Omental fat pad (tissue), 4 donors: ENCODE data around the gene ELFN2. TPM values are rescaled to one million over a fixed set of nuclear protein-coding genes. Genes with fewer than 3 reads are reported as not detected.

ENCODE experiments used
- ATAC-seq: fragments of 150-250 bp; one replicate; pipeline ENCODE4 v1.9.1; 2016; ENCODE audit warnings: mild to moderate bottlenecking, moderate library complexity; ENCODE audit not compliant: low FRiP score
- DNase-seq: peaks from one replicate; pipeline ENCODE4 v3.0.0-alpha.2; 2019; ENCODE audit warnings: low spot score
- total RNA-seq, 4 donors: library from RNA; depleted of rRNA; stranded (reverse); fragments of >200 nt; gene quantifications; one replicate each; pipeline ENCODE4 v1.1.0, GENCODE V29; 2016
- TF ChIP-seq, protein P1 (sequence below), 3 donors: fragments of 450-650 bp; IDR thresholded peaks; one replicate each; pipeline ENCODE4 v1.5.1; 2016 to 2017; ENCODE audit warnings: antibody characterized with exemption in 3 of 3, mild to moderate bottlenecking in 3 of 3, moderate library complexity in 2 of 3

The ELFN2 gene, protein sequence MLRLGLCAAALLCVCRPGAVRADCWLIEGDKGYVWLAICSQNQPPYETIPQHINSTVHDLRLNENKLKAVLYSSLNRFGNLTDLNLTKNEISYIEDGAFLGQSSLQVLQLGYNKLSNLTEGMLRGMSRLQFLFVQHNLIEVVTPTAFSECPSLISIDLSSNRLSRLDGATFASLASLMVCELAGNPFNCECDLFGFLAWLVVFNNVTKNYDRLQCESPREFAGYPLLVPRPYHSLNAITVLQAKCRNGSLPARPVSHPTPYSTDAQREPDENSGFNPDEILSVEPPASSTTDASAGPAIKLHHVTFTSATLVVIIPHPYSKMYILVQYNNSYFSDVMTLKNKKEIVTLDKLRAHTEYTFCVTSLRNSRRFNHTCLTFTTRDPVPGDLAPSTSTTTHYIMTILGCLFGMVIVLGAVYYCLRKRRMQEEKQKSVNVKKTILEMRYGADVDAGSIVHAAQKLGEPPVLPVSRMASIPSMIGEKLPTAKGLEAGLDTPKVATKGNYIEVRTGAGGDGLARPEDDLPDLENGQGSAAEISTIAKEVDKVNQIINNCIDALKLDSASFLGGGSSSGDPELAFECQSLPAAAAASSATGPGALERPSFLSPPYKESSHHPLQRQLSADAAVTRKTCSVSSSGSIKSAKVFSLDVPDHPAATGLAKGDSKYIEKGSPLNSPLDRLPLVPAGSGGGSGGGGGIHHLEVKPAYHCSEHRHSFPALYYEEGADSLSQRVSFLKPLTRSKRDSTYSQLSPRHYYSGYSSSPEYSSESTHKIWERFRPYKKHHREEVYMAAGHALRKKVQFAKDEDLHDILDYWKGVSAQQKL
- total RNA-seq = under 1 TPM in 1 of 4 donors, not detected in 3; 0.32 TPM

DNA sequence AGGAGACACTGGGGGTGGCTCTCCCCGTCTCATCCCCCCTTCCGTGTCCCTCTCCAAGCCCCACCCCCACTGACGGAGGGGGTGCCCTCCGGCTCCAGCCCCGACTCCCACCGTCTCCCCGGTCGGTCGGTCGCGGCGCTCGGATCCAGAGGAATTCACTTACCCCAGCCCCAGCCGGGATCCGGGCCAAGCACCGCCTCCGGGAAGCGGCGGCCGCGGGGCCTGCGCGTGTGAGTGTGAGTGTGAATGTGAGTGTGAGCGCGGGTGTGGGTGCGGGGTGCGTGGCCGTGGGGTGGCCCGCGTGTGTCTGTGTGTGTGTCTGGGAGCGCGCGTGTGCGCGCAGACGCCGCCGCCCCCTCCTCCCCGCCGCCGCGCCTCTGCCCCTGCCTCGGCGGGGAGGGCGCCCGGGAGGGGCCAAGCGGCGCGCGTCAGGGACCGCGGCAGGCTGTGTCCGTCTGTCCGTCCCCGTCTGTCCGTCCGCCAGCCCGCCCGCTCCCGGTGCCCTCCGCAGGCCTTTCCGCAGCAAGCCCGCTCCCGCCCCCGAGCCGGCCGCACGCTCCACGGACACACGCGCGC is at the start of gene ELFN2:
Gene ELFN2 (minus strand): TSS at position 345 of the 576 bp plus-strand sequence. CDS start 51,945 bp downstream, outside the sequence.
- no peak for DNase-seq
- TF ChIP-seq, protein P1, sequence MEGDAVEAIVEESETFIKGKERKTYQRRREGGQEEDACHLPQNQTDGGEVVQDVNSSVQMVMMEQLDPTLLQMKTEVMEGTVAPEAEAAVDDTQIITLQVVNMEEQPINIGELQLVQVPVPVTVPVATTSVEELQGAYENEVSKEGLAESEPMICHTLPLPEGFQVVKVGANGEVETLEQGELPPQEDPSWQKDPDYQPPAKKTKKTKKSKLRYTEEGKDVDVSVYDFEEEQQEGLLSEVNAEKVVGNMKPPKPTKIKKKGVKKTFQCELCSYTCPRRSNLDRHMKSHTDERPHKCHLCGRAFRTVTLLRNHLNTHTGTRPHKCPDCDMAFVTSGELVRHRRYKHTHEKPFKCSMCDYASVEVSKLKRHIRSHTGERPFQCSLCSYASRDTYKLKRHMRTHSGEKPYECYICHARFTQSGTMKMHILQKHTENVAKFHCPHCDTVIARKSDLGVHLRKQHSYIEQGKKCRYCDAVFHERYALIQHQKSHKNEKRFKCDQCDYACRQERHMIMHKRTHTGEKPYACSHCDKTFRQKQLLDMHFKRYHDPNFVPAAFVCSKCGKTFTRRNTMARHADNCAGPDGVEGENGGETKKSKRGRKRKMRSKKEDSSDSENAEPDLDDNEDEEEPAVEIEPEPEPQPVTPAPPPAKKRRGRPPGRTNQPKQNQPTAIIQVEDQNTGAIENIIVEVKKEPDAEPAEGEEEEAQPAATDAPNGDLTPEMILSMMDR (IDR thresholded peaks at IDR 0.05) = no peak
- no peak for ATAC-seq

DNA sequence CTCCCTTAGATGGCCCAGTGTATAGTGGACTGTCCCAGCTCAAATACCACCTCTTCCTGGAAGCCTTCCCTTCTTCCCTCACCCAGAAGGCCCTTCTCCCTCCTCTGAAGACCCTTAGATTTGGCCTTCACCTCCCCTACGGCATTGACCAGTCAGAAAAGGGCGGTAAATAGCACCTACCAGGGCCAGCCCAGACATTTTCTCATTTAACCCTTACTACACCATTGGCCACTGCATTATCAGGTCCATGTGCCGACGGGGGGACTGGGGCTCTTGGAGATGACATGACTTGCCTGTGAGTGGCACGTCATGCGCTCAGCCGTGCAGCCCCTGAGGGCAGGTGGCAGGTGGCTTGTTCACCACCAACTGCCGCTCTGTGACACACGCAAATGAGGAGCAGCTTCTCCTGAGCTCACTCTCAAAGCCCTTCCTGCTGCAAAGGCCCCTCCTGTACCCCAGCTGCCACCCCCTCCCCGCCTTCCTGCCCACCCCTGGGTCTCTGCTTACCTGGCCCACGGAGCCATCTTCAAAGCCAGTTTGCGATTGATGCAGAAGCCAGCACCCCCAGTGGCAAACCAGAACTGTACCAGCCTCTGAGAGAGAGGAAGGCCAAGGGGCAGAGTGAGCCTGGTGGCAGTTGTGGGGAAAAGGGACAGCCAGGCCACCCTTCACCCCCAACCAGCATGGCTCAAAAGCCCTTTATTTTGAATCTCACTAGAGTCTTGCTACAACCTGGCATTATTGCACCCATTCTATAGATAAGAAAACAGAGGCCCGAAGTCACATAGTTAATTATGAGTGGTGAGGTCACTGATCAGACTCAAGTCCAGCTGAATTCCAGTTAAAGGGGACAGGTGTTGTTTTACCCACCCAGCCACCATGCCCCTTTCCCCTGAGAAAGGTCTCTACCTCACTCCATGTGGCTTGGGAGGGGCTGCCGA is 49.4 kb upstream of the ELFN2 start:
- no peak for DNase-seq
- TF ChIP-seq, protein P1 (IDR thresholded peaks at IDR 0.05) = no peak
- ATAC-seq = no peak

DNA sequence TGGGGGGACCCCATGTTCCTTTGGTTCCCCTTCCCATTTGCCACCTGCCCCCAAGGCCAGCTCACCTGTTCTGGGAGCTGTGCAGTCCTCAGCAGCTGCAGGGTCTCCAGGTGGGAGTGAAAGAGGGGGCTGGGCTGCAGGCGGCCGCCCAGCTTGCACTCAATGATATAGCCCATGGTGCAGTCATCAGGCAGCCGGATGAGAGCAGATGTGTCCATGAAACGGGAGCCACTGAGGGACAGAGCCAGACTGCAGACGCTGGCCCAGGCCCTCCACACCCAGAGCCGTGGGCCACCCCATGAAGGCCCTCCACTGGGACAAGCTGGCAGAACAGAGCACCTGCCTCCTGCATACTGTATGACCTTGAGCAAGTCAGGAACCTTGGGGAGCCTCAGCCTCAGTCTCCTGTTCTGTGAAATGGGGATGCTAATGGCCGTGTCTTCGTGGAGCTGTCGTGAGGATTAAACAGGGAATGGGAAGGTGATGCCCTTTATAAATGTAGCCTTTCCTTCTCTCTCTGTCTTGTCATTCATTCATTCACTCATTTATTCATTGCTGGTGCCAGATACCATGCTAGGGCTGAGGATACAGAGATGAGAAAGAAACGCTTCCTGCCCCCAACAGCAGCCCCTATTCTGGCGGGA is 47.3 kb upstream of the ELFN2 start:
- ATAC-seq = no peak
- DNase-seq = no peak
- TF ChIP-seq, protein P1 (IDR thresholded peaks at IDR 0.05) = no peak

DNA sequence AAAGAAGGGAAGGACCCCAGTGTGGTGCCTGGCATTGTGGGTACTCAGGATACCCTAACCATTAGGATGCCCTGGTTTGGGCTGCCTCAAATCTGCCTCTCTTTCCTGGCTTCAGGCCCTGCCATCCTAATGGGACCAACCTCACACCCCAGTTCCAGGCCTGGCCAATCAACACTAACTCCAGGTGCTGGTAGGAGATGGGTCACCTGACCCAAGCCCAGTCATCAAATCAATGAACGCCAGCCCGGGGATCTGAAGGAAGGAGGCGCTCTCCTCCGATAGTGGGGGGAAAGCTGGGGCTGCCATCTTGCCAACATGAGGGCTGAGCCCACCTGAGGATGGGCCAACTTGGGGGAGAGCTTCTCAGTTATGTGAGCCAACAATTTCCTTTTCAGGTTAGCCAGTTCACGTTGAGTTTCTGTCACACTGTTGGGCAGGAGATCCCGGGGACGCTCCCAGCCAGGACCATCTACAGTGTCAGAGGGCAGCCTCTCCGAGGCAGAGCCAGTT is 46.2 kb upstream of the ELFN2 start:
- ATAC-seq (no peak), DNase-seq (no peak)
- TF ChIP-seq, protein P1 (IDR thresholded peaks at IDR 0.05) = no peak

GRCh38 chr22:37472418-37473006 is 45.2 kb upstream of the ELFN2 start:
- TF ChIP-seq, protein P1 (IDR thresholded peaks at IDR 0.05) = no peak
- ATAC-seq (no peak), DNase-seq (no peak)
